NCI-H2171 treated with DMSO at 0.1 percent for 48 hours (cell line): ENCODE measurements around the gene GAS7.

Source experiments
- DNase-seq: peaks from one replicate; lab custom pipeline; 2025; lab: John Stamatoyannopoulos, UW

GAS7 gene

DNA sequence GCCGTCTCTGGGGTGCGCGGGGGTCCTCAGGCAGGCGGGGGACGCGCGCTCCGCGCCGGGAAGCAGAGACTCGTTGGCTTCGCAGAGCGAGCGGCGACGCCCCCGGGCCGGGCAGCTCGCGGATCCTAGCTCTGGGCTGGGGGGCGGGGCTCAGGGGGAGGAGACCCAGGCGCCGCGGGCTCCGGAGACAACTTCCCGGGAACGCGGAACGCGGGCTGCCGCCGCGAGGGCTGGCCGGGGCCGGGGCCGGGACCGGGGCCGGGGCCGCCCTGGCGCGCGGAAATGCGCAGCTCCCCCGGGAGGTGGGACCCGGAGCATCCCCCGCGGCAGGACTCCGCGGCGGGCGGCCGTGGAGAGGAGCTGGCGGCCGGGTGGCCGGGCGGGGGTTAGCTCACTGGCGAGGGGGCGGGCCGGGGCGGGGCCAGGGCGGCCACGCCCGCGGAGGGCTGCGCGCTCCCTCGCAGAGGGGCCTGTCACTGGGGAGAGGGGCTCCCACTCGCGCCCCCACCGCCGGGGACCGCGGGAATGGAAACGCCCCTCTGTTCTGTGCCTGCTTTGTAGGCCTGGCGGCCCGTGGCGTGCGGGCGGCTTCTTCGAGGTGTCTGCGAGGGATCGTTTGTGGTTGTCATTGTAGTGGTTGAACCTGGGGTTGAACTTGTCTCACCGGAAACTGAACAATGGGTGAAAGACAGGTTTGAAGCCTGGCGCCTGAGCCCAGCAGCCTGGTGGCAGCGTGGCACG, at the start of gene GAS7:
GAS7 (minus strand) TSS at position 98 of the 741 bp plus-strand sequence.
- no peak for DNase-seq

DNA sequence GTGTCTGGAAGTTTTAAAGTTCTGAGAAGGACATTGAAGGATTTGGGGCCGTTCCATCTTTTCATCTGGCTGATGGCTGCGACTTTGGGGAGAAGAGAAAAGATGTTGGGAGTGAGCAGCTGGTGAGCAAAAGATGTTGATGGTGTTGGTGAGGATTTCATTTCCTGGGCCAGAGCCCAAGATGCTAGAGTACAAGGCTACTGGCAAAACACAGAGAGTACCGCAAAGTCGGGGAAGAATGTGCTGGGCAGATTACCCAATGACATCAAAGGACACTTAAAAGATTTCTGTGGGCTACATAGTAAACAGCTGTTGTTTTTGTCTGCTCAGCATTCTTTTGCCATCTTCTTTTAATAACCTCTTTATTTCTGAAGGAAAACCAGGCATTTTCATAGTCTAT, 49.4 kb upstream of the GAS7 start:
- no peak for DNase-seq

DNA sequence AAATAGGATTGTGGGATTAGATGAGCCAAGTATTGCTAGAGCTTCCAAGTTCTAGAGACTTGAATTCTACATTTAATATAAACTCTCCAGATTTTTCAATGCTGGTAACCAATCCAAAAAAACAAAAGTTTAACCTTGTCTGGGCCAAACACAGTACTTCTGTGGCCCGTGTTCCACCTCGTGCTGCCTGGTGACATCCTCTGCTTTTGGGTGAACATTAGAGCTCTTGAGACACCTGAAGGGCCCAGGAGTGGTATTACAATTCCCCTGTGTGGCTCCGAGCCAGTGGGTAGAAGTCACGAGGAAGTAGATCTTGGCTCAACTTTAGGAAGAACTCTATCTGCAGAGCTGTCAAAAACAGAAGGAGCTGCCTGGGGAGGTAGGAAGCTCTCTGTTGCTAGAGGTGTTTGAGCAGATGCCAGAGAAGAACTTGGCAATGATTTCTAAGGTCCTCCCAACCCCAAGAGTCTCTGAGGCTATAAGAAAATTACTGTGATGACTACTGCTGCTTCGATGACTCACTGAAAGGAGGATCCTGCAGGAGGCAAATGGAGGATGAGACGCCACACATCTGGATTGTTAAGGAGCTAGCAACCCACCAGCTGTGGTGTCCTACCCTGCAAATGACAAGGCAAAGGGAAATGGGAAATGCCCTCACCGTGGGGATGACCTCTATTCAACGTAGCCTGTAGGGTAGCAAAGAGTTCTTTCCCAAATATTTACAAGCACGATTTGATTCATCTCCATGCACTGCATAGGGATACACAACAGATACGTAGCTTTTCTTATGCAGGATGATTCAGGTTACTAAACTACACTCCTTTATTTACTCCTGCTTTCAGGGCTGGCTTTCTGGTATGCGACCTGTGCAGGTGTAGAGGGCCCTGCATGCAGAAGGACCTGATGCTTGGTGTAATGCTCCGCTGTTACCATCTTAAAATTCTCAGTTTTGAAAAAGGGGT, 45.8 kb upstream of the GAS7 start:
- DNase-seq = no peak

DNA sequence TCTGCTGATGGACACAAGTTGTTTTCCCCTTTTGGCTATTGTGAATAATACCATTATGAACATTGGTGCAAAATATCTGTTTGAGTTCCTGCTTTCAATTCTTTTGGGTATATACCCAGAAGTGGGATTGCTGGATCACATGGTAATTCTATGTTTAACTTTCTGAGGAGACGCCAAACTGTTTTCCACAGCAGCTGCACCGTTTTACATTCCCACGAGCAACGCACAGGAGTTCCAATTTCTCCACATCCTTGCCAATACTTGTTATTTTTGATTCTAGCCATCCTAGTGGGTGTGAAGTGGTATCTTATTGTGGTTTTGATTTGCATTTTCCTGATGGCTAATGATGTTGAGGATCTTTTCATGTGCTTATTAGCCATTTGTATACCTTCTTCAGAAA, 43.4 kb upstream of the GAS7 start:
- no peak for DNase-seq

DNA sequence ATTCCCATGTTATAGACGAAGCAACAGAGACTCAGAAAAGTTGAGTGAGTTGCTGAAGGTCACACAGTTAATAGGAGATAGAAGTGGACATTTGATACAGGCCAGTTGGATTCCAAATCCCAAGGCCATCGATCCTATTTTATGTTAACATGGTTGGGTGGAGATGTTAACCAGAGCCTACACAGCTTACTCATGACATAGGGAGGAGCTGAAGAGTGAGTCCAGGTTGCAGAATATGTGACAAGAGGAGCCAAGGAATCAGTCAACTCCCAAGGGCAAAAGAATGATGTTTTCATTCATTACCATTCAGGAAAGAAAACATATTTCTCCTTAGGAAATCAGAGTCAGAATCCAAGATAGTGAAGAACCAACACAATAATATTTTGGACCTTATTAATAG, 40.3 kb upstream of the GAS7 start:
- no peak for DNase-seq

DNA sequence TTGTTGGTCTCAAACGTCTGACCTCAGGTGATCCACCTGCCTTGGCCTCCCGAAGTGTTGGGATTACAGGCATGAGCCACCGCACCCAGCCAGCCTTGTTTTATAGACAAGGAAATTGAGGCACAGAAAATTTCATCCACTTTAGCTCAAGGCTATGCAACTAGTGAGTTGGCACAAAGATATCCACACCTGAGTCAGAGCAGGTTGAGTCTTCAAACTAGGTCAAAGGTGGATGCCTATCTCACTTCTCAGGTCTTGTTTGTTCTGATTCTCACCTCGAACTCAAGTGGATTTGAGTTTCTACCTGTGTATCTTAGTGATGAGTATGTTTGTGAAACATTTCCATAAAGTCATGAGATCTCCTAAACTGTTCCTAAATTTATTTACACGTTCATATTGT, 35.6 kb upstream of the GAS7 start:
- no peak for DNase-seq

DNA sequence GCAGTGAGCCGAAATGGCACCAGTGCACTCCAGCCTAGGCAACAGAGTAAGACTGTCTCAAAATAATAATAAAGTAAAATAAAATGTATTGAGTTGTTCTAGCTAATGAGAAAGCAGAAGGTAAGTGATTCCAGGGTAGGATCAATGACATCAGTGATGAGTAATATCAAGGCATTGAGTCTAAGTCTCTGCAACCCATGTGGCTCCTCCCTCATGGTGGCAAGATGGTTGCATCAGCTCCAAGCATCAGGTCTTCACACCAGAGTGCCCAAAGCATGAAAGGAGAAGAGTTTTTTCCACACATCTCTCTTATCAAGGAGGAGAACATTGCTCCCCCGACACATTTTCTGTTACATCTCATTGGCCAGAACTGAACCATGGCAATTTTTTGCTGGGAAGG, 34.8 kb upstream of the GAS7 start:
- DNase-seq = no peak

DNA sequence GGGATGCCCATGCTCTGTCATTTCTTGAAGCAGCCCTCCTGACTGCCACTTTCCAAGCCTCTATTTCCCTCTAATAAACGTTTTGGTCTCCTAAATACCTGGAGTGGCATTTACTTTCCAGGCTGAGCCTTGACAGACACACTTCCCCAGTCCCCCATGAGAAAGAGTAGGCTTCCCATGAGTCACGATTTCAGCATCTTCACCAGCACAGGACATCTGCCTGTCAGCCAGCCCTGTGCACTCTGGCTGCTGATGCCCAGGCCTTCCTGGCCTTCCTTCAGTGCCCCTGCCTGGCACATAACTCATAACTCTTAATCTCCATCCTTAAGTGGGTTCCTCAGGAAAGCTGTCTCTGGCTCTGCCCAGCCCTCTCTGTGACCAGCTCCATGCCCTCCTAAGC, 30.8 kb upstream of the GAS7 start:
- DNase-seq = no peak

DNA sequence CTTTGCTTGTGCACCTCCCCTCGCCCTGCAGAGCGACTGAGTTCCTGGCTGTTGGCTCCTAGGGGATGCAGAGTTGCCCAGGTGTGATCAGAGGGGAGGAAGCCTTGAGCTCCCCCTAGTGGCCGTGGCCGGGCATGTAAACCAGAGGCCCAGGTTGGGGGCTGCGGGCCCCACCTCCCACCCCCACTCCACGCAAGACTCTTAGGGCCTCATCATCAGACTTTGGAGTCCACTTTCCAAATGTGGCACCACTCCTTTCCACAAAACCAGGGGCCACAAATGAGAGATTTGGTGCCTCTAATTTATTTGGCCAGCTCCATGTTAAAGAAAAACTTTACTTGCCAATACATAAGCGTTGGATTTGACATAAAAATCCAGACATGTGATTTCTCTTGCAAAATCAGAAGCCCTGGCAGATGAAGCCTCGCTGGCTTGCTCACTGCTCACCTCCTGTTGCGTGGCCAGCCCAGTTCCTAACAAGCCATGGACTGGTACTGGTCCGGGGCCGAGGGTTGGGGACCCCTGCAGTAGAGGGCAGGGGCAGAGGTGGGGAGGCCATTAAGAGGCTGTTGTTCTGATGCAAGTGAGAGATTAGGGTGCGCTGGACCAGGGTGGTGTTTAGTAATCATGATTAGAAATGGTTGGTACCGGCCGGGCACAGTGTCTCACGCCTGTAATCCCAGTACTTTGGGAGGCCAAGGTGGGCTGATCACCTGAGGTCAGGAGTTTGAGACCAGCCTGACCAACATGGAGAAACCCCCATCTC, 28.7 kb upstream of the GAS7 start:
- DNase-seq = peak; percentile 0

DNA sequence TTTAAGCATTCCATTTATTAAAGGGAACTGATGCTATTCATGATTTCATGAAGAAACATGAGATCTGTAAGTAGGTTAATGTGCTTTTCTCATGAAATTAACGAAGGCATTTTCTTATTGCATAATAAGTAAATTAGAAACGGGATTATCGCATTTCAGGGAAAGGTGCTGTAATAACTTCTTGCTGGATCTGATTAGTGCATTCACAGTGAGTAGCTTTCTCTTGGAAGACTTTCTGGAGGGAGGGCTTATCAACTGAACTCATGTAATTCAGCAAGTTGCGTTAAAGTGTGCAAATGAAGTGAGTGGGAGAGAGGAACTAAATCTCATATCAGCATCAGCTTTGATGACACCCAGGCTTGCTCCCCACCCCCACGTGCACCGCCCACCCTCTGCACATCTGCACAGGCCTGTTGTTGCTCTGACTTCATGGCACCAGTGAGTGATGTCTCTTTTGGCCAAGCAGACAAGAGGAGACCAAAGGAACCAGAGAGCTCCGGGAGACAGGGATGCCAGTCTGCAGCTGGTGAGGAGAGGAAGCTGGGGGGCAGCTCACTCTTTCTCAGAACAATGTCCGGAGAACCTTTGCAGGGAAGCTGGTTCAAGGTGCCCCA, 26.3 kb upstream of the GAS7 start:
- no peak for DNase-seq

DNA sequence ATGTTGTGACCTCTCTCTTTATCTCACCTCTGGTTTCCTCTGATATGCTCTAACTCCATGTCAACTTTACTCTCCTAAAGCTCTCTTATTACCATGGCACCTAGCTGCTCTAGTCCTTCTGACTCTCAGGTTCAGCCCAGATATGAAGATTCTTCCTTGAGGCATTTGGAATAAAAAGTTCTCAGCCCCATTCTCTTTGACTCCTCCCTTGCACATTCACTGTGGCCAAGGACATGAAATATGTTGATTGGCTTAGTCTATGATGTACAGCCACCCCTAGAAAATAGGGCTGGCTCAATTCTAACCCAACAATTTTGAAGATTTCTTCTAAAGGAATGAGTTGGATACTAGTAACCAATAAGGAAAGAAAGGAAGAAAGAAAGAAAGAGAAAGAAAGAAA, 20.8 kb upstream of the GAS7 start:
- no peak for DNase-seq

DNA sequence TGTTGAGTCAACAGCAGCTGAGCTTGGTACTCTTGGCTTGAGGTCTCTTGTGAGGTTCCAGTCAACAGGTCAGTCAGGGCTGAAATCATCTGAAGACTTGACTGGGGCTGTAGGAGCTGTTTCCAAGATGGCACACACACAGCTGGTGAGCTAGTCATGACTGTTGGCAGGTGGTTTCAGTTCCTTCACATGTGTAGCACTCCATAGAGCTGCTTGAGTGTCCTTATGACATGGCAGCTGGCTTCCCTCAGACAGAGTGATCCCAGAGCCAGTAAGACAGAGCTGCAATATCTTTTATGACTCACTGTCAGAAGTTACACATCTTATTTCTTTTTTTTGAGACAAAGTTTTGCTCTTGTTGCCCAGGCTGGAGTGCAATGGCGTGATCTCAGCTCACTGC, 19.5 kb upstream of the GAS7 start:
- no peak for DNase-seq

DNA sequence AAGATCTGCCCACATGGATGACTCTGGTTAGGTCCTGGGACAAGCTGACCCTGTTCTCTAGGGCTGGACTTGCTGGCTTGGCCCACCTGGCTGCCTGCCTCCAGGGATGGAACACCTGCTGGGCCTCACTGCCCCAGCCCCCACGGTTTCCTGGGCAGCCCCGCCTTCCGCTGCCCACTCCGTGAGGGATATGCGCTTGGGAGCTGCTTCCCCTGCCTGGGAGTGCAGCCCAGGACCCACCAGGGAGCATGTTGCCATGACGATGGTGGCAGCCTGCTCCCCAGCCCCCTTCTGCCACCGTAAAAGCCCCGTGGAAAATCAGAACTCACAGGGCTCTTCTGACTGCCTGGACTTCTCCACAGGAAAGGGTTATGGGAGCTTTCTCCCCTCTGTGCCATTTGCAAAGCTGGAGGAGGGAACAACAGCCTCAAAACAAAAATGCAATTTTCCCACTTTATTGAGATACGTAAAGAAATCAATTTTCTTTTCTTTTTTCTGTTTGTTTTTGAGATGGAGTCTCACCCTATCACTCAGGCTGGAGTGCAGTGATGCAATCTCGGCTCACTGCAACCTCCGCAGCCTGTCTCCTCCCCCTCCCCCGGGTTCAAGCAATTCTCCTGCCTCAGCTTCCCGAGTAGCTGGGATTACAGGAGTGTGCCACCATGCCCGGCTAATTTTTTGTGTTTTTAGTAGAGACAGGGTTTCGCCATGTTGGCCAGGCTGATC, 18.0 kb upstream of the GAS7 start:
- no peak for DNase-seq

DNA sequence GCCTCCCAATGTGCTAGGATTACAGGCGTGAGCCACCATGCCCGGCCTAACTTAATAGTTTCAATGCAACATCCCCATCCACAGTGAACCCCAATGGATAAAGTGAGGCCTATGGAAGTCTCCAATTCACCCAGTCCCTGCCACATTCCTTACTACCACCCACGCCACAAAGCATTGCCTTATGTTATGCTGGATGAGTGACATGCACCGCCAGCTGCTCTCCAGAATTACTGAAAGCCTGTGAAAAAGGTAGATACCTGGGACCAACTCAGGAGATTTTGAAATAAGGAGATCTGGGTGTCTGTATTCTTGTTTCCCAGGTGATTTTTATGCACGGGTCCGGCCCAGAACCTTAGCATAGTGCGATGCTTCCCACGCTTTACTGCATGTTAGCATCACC, 16.9 kb upstream of the GAS7 start:
- no peak for DNase-seq

DNA sequence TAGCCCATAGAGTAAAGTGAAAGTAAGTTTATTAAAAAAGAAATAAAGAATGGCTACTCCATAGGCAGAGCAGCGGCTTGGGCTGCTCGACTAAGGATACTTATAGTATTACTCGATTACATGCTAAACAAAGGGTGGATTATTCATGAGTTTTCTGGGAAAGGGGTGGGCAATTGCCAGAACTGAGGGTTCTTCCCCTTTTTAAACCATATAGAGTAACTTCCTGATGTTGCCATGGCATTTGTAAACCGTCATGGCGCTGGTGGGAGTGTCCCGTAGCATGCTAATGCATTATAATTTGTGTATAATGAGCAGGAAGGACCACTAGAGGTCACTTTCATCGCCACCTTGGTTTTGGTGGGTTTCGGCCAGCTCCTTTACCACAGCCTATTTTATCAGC, 13.3 kb upstream of the GAS7 start:
- DNase-seq = no peak

DNA sequence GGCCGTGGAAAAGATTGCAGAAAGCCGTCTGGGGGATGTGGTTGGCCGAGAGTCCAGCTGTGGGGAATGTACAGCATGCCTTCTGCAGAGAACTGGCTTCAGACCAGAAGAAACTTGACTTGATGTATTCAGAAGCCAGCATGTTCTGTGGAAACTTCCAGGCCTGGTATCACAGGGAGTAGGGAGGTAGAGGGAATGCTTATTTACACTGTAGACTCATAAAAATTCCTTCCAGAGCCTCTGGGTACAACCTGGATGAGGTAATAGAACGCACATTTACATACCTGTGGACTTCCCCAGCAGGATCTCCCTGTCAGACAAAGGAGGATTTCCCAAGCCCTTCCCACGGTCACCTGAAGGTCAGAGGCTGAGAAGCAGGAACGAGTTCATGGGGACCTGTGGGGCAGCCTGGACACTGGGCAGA, 11.8 kb upstream of the GAS7 start:
- DNase-seq = no peak

DNA sequence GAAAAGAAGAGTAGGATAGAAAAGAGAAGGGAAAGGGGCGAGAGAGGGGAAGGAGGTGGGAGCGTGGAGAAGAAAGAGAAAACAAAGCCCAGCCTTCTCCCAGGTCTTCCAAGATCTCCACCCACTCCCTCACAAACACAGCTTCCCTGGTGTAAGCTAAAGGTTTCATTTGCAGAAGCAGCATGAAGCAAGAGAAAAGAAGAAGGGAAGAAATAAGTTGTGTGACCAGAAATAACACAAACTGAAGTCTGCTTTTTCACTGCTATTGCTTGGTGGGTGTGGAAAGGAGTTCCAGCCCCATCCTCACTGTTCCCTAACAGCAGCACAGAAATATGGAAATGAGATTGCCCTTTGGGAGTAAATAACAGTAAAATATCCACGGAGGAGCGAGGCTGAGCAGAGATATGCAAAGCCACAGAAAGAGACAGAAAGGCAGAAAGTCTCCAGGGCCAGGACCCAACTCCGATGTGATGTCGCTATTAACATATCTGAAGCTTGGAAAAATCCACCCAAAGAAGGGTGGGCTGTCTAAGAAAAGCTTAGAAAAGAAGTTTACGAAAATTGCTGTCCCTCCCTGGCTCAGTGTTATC, 10.3 kb upstream of the GAS7 start:
- DNase-seq = no peak

DNA sequence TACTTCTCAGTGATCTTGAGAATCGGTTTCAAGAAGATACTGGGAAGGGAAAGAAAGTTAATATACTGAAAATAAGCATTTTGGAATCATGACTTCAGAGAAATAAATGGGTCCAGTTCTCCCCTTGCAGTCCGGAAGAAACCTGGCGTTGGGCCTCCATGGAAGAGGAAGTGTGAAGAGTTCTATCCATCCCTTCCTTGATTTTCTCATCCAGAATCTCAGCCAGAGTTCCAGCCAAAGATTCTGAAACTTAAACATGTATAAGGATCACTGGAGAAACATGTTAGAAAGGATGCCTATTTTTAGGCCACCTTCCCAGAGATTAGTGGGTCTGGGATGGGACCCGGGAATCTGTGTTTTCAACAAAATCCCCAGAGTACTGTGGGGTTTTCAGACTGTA, 8.7 kb upstream of the GAS7 start:
- DNase-seq = no peak

DNA sequence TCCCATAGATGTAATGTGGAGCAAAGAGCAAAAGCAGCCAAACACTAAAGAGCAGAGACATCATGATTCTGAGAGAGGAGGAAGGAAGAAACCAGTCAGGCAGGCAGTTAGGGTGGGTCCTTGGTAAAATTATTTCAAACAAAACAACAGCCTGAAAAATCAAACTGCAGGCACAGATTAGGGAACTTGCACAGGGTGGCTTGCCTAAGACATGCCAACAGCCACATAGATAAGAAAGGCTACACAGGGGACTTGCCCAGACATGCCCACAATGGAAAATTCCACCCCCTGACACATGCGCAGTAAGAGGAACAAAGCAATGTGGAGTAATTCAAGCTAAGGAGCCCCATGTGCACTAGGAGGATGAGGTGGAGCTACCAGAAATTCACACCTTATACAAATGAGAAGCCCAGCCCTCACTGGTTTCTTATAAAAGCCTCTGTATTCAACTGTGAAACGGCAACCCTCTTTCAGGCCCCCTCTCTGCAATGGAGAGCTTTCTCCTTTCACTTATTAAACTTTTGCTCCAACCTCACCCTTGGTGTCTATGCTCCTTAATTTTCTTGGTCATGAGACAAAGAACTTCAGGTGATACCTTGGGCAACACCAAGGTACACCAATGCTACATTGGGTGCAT, 7.3 kb upstream of the GAS7 start:
- DNase-seq = no peak

DNA sequence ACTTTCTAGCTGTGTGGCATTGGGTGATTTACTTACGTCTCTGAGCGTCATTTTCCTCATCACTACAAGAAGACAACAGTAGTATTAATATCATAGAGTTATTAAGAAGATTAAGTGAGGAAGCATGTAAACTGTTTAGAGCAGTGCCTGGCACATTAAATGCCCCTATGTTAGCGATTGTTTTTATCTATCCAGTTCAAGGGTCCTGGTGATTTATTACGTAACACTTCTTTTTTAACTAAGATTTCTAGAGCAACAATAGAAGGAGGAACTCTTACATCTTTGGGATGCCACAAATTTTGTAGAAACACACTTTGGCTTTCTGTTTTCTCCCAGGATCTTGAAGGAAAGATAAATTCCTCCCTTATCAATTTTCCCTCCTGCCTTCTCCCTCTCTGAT, 3.3 kb upstream of the GAS7 start:
- DNase-seq = no peak

DNA sequence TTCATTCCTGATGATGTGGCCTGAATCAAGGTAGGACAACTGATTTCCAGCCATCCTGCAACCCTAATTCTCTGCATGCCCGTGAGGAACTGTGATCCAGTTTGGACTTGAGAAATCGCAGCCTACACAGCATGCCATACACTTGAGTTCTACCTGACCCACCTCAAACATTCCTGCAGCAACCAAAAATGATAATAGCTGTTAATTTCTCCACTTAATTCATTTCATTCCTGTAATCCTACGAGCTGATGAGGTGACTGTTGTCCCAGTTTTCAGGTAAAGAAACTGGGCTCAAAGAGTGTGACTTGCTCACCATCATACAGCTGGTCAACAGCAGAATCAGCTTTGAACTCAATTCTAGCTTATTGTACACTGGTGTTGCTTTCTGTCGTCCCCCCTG, 2.2 kb upstream of the GAS7 start:
- DNase-seq = no peak
